ENCODE results near the gene RAD51D.
"Not testable (repeated sequence)": the region's sequence is repeated elsewhere in the genome, so short reads cannot be mapped to it uniquely, and the experiment has no call there.

DNA sequence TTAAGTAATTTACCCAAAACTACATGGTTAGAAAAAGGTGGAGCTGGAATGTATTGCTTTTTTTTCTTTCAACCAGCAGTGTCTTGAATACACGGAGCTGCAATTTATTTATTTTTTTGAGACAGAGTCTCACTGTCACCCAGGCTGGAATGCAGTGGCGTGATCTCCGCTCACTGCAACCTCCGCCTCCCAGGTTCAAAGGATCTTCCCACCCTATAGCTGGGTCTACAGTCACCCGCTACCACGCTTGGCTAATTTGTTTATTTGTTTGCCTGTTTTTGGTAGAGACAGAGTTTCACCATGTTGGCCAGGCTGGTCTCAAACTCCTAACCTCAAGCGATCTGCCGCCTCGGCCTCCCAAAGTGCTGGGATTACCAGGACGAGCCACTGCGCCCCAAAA, 29.0 kb downstream of the RAD51D start:
- not testable (repeated sequence) for TF ChIP-seq BCL3 (IDR thresholded peaks at IDR 0.05; ENCODE audit: borderline replicate concordance, insufficient read depth, low read depth, low read length, poor library complexity, severe bottlenecking); ZSCAN29 (IDR thresholded peaks at IDR 0.05); NRF1 (conservative IDR thresholded peaks at IDR 0.05; ENCODE audit: low read depth, low read length); TCF12 (IDR thresholded peaks at IDR 0.05; ENCODE audit: low read depth, low read length); POLR2A (IDR thresholded peaks at IDR 0.05; ENCODE audit: low read depth, low read length); FOS (IDR thresholded peaks at IDR 0.05; ENCODE audit: borderline replicate concordance, extremely low read depth, insufficient read length); POLR2AphosphoS5 (IDR thresholded peaks at IDR 0.05; ENCODE audit: low read length); ESRRA (IDR thresholded peaks at IDR 0.05; ENCODE audit: low read length); IKZF2 (IDR thresholded peaks at IDR 0.05); CHD4 (IDR thresholded peaks at IDR 0.05)
- TF ChIP-seq, protein P1, sequence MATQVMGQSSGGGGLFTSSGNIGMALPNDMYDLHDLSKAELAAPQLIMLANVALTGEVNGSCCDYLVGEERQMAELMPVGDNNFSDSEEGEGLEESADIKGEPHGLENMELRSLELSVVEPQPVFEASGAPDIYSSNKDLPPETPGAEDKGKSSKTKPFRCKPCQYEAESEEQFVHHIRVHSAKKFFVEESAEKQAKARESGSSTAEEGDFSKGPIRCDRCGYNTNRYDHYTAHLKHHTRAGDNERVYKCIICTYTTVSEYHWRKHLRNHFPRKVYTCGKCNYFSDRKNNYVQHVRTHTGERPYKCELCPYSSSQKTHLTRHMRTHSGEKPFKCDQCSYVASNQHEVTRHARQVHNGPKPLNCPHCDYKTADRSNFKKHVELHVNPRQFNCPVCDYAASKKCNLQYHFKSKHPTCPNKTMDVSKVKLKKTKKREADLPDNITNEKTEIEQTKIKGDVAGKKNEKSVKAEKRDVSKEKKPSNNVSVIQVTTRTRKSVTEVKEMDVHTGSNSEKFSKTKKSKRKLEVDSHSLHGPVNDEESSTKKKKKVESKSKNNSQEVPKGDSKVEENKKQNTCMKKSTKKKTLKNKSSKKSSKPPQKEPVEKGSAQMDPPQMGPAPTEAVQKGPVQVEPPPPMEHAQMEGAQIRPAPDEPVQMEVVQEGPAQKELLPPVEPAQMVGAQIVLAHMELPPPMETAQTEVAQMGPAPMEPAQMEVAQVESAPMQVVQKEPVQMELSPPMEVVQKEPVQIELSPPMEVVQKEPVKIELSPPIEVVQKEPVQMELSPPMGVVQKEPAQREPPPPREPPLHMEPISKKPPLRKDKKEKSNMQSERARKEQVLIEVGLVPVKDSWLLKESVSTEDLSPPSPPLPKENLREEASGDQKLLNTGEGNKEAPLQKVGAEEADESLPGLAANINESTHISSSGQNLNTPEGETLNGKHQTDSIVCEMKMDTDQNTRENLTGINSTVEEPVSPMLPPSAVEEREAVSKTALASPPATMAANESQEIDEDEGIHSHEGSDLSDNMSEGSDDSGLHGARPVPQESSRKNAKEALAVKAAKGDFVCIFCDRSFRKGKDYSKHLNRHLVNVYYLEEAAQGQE (IDR thresholded peaks at IDR 0.05; ENCODE audit: low read depth, low read length) = not testable (repeated sequence)
- TF ChIP-seq, protein P2, sequence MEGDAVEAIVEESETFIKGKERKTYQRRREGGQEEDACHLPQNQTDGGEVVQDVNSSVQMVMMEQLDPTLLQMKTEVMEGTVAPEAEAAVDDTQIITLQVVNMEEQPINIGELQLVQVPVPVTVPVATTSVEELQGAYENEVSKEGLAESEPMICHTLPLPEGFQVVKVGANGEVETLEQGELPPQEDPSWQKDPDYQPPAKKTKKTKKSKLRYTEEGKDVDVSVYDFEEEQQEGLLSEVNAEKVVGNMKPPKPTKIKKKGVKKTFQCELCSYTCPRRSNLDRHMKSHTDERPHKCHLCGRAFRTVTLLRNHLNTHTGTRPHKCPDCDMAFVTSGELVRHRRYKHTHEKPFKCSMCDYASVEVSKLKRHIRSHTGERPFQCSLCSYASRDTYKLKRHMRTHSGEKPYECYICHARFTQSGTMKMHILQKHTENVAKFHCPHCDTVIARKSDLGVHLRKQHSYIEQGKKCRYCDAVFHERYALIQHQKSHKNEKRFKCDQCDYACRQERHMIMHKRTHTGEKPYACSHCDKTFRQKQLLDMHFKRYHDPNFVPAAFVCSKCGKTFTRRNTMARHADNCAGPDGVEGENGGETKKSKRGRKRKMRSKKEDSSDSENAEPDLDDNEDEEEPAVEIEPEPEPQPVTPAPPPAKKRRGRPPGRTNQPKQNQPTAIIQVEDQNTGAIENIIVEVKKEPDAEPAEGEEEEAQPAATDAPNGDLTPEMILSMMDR (IDR thresholded peaks at IDR 0.05 in 2 of 3, conservative IDR thresholded peaks at IDR 0.05 in 1 of 3; ENCODE audit: control insufficient read depth in 2 of 3, extremely low read depth in 1 of 3, insufficient read depth in 1 of 3, low read depth in 3 of 3, low read length in 3 of 3) = not testable (repeated sequence)
- TF ChIP-seq, protein P3, sequence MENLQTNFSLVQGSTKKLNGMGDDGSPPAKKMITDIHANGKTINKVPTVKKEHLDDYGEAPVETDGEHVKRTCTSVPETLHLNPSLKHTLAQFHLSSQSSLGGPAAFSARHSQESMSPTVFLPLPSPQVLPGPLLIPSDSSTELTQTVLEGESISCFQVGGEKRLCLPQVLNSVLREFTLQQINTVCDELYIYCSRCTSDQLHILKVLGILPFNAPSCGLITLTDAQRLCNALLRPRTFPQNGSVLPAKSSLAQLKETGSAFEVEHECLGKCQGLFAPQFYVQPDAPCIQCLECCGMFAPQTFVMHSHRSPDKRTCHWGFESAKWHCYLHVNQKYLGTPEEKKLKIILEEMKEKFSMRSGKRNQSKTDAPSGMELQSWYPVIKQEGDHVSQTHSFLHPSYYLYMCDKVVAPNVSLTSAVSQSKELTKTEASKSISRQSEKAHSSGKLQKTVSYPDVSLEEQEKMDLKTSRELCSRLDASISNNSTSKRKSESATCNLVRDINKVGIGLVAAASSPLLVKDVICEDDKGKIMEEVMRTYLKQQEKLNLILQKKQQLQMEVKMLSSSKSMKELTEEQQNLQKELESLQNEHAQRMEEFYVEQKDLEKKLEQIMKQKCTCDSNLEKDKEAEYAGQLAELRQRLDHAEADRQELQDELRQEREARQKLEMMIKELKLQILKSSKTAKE (IDR thresholded peaks at IDR 0.05; ENCODE audit: low read depth, poor library complexity, severe bottlenecking) = not testable (repeated sequence)
